Measurements from ENCODE around the gene MYL7.

DNA sequence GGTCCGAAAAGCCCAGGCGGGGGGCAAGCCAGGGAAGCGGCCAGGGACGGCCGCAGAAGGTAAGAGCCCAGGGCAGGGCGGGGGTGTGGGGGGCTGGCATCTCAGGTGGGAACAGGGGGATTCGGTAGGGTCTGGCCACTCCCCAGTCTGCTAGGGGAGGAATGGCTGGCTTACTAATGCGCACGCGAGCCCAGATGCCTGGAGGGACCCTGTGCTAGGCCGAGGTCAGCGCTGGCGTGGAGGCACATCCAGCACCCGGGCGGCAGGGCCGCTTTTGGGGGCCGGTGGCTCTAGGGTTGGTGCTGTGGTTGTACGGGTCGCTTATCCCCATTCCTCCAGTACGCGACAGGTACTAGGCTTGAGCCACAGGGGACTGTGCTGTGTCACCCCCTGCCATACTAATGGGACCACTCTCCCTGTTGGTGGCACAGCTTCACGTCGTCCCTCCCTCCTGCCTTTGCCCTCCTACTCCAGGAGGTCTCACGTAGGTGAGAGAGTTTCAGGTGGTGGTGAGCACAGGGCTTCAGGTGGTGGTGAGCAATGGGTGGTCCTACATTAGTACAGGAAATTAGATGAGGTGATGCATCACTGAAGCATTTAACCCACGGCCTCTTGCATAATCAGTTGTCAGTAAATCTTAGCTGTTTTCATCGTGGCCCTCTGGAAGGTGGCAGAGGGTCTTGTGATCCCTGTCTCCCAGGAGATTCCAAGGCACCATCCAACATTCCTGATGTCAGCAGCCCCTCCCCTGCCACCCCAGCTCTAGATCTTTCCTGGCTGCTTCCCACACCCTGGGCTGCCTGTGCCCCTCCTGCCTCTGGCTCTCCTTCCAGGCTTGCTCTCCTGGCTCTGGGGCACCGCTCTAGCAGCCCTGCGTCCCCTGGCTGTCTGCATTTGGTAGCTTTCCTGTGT lies 36.0 kb downstream of the MYL7 start:
- TF ChIP-seq EZH2phosphoT487 (IDR thresholded peaks at IDR 0.05; ENCODE audit: borderline replicate concordance, low read depth, low read length) (no peak), CTCF (conservative IDR thresholded peaks at IDR 0.05; ENCODE audit: low read length) (0 out of 2 replicates have a peak, but pooled peaks have one; percentile 4)
